ENCODE measurements around the gene GBX1.

Gene GBX1

DNA sequence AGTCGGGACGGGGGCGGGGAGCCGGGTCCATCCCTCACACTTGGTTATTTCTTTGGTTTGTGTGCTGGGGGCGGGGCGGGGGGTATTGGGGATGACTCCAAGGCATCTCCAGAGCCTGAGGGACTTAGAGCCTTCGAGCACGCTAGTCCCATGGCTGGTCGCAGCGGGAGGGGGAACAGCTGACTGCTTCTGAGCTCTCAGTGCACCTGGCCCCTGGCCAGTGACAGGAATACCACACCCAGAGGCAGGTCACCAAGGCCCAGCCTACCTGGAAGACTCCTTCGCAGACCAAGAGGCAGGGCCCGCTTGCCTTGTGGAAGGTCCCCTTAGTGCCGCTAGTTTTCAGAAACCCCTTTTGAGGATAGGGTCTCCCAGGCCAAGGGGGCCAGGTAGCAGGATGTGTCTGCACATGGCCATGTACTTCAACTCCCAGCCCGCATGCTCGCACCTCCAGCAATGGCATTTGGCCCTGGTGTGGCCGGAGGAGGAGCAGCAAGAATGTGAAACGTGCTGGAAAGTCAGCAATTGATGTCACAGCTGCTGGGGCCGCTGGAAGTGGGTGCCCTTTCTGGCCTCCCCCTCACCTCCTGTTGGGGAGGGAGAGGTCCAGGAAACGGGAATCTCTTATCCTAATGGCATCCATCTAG lies 40.9 kb downstream of the GBX1 start:
- DNase-seq (ENCODE audit: low read depth): no peak

DNA sequence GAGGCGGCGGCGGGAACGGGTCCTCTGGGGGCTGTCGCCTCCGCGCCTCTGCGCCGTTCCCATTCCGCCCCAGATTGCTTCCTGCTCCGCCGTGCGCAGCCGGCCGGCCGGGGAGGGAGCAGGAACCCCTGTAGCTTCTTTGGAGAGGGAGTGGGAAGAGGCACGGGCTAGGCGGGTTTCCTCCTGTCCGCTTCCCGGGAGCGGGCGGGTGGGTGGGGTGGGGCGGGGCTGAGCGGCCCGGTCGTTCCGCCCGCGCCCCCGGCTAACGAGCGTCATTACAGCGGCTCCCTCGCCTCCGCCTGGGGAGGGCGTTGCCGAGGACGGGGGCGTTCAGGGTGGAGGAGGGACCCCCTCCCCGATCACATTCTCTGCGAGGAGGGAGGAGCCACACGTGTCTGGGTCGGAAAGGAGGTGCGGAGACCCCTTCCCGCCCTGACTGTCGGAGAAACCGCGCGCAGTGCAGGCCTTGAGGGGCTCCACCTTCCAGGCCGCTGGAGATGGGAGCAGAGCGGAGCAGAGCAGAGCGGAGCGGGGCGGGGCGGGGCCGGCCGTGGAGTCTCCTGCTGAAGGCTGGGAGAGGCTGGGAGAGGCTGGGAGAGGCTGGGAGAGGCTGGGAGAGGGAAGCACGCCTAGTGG lies 41.5 kb downstream of the GBX1 start:
- no peak for DNase-seq (ENCODE audit: low read depth)

DNA sequence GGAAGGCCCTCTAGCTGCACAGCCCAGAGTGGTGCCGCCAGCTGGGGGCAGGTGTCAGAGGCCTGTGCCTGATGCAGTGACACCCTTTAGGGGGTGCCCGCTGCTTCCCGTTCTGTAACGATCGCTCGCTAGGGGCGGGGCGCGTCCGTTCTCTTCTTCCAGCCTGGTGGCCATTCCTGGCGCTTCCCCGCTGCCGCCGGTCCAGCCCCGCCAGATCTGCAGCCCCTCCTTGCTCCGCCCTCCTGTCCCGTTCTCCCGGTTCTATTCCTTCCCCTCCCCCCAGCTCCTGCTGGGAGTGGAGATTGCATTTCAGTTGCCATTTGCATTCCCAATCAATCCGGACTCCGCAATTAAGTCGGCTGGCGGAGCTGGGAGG lies 42.0 kb downstream of the GBX1 start:
- DNase-seq (ENCODE audit: low read depth): no peak

DNA sequence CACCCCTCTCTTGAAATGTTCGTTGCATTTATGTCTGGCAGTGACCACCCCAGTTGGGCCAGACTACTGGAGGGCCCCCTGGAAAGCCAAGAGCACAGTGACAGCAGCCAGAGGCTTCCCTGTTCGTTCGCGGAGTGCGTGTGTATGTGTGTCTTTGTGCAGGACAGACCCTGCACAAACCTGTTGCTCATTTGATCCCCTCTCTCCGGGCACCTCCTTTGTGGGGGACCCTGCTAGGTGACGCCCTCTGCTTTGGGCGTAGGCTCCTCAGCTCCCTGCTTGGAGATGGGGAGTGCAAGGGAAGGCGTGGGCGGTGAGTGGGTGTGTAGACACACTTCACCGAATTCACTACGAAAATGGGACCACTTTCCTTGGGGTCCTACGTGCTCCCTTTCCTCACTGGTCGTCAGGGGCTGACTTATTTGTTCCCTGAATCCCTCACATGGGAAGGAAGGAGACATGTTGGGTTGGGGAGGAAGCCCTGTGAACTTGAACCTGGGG lies 42.5 kb downstream of the GBX1 start:
- DNase-seq (ENCODE audit: low read depth): no peak

DNA sequence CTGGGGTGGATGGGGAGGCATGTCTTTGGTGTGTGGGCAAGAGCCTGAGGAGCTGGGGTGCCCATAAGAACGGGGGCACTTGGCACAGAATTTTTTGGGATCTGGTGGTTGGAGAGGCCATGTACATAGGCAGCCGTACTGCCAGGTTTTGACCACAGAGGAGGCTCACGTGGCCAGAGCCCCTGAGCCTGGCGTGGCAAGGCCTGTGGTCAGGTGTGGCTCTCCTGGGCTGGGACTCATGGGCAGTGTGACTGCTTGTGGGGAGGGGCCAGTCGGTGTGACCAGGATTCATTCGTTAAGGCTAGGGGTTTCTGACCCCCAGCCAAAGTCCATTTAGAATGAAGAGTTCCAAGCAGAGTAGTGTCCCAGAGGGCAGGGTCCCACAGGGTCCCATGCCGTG lies 43.0 kb downstream of the GBX1 start:
- no peak for DNase-seq (ENCODE audit: low read depth)

DNA sequence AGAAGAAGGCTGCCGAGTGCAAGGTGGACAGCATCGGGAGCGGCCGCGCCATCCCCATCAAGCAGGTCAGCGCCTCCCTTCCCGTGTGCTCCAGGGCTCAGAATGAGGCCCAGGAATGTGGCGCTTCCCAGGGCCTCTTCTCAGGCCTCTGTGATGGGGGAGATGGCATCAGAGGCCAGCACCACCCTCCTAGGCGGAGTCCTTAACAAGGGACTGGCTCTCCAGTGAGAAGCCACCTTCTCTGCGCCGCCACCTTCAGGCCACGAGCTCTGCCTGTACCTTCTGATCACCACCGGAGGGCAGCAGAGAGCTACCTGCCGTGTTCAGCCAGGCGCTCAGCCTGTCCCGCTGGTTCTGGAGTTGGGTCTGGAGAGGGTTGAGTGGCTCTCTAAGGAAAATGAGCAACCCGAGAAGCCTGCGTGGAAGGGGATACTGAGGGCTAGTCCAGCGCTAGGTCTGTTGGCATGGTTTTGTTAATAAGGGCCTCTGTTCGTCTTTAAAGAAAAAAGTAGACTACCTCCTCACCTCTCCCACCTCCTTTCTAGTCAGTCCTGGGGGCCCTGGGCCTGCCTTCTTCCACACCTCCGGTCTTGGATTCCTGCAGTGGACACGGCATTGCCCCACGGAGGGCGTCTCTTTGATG lies 43.6 kb downstream of the GBX1 start:
- DNase-seq (ENCODE audit: low read depth): peak; percentile 68

DNA sequence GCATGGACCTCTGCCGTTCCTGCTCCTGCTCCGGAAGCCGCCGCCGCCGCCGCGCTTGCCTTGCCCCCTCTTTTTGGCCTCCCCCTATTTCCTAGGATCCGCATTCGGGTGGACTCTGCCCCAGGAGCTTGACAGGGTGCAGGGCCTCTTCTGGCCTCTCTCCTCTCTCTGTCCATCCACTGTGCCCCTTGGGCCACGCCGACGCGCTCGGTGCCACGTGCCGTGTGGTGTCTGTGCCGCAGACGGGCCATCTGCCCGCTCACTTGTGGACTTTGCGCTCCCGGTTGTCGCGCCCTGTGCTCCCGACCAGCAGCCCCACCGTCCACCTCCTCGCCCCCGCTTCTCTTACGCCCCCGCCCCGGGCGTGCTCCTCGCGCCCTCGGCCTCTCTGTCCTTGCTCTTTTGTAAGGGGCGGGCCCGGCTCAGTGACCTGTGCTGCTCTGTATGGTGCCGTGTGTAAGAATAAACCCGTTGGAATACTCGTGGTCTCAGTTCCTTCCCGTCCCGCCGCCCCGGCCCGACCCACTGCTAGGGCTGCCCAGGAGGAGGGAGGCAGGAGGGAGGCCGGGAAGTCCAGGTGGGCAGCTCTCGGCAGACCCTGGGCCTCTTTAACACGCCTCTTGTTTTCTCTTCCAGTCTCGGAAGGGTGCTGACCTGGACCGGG lies 44.2 kb downstream of the GBX1 start:
- DNase-seq (ENCODE audit: low read depth): no peak

DNA sequence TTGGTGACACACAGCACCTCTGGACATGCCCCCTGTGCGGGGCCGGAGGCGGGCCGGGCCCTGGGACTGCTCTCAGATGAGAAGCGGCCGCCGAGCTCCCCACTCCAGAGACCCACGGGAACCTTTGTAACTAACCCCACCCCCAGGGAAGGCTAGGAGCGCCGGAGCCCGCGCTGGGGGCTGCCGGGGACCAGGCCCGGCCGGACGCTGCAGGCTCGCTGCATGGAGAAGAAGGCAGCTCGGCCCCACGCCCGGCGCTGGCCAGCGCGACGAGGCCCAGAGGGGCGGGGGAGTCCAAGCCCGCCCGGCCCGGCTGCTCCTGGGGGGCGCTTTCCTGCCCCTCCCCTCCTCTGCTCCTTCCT lies 44.7 kb downstream of the GBX1 start:
- no peak for DNase-seq (ENCODE audit: low read depth)

DNA sequence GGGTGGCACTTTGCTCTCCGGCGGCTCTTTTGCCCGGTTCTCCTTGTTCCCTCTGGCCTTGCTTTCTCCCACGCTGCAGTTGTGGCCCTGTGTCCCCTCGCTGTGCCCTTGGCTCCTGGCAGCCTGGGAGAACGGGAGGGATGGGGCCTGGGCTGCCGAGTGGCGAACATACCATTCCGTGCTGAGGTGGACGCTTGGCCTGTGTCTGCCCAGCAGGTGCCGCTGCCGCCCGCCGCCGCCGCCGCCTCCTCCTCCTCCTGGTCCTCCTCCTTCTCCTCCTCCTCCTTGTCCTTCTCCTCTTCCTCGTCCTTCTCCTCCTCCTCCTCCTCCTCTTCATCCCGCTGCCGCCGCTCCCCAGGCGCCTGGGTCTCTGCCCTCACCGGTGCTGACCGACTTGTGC lies 45.2 kb downstream of the GBX1 start:
- DNase-seq (ENCODE audit: low read depth): no peak

DNA sequence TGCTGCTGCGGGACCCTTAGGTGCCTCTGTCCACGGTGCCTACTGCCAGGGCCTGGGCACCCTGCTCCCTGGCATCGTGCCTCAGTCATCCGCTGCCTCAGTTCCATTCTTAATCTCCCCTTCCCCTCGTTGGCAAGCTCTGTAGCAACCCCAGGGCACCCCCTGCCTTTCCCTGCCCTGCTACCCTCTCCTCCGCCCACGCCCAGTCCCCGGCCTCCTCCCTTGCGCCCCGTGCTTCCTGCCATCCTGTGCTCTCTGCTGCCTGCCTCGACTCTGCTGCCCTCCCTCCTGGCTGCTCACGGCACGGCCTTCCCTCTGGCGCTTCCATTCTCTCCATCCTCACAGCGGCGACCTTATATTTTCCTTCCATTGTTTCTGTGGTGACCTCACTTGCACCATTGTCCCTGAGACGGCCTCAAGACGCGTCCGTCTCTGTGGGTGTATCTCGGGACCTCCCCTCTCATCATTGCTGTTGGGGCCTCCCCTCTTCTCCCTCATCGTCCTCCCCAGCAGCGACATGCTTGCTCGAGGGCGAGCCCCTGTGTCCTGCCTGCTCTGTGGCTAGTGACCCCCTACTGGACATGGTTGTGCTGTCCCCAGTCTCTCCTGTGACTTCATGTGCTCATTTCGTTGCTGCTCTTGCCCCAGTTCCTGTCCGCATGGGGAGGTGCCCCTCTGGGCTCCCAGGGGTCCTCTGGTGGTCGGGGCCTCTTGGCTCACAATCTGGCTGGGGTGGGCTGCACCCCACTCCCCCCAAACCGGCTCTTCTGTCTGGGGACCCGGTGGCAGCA lies 45.9 kb downstream of the GBX1 start:
- no peak for DNase-seq (ENCODE audit: low read depth)

DNA sequence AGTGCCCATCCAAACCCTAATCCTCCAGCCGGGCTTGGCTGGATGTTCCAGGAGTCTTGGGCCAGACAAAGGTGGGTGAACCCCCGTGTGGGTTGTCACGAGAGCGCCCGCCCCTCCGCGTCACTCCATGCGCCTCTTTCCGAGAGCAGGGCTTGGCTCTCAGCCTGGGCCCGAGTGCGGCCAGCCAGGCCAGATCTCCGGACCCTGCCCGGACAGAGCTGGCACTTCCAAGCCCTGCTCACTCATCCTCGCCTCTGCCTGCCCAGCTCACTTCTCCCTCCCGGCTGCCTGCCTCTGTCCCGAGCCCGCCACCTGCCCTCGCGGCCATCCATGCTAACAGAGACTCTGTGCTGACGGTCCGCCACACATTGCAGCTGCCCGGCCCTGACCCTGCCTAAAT lies 46.6 kb downstream of the GBX1 start:
- no peak for DNase-seq (ENCODE audit: low read depth)

DNA sequence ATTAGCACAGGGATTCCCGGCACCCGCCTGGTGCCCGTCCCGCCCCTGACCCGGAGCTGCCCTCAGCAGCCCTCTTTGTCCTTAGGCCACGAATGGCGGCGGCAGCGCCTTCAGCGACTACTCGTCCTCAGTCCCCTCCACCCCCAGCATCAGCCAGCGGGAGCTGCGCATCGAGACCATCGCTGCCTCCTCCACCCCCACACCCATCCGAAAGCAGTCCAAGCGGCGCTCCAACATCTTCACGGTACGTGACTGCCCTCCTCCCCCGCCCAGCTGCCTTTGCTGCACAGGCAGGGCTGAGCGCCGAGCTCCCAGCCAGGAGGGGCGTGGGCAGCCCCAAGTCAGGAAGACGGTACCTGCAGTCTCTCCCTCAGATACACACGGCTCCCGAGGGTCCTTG lies 47.6 kb downstream of the GBX1 start:
- DNase-seq (ENCODE audit: low read depth): no peak

DNA sequence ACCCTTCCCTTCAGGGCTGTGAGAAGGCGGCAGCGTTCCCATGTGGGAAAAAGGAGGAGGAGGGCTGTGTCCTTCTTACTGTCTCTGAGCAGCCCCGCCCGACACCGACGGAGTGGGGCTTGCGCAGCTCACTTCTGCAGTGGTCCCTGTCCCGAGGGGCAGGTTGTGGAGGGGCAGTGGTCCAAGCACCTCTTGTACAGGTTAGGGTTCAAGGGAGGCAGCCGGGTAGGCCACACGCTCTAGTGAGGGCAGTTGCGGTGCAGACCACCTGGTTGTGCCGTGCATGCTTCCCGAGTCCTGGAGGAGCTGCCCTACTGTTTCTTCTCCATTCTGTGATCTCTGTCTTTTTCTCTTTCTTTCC lies 48.5 kb downstream of the GBX1 start:
- no peak for DNase-seq (ENCODE audit: low read depth)

DNA sequence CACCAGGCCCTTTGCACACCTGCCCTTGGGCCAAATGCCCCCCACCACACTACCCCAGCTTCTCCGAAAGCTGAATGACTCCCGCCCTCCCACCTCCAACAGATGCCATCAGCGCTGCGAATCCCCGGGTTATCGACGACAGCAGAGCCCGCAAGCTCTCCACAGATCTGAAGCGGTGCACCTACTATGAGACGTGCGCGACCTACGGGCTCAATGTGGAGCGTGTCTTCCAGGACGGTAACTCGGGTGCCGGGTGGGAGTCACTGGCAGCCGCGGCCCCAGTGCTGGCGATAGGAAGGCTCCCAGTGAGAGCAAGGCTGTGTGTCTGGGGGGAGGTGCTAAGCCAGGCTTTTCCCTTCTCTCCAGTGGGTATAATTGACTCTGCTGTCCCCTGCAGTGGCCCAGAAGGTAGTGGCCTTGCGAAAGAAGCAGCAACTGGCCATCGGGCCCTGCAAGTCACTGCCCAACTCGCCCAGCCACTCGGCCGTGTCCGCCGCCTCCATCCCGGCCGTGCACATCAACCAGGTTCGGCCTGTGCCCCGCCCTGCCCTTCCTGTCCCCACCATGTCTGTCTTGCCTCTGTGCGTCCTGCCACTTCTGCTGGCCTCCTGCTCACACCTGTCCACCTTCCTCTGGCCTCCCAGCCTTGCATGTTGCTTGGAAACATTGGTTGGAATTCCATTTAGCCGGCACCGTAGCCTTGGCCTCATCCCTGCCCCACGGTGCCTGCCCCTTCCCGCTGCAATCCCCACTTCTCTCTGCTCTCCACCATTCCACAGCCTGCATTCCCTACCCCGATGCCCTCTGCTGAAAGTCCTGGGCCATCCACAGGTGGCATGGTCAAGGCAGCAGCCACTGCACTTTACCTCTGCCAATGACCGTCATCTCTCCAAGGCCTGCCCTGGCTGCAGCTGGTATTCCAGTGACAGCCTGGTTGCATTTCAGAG lies 49.1 kb downstream of the GBX1 start:
- no peak for DNase-seq (ENCODE audit: low read depth)

DNA sequence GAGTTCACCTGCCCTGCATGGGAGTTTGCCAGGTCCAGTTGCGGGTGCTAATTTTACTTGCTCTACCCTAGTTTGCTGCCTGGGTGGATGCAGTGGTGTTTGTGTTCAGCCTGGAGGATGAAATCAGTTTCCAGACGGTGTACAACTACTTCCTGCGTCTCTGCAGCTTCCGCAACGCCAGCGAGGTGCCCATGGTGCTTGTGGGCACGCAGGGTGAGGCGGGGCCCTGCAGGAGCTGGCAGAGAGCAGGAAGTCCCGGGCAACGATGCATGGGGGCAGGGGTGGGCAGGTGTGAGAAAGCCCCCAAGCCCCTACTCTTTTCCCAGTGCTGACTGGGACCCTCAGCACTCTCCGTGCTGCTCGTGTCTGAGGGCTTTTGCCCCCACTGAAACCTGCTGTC lies 49.9 kb downstream of the GBX1 start:
- peak; percentile 35 for DNase-seq (ENCODE audit: low read depth)

DNA sequence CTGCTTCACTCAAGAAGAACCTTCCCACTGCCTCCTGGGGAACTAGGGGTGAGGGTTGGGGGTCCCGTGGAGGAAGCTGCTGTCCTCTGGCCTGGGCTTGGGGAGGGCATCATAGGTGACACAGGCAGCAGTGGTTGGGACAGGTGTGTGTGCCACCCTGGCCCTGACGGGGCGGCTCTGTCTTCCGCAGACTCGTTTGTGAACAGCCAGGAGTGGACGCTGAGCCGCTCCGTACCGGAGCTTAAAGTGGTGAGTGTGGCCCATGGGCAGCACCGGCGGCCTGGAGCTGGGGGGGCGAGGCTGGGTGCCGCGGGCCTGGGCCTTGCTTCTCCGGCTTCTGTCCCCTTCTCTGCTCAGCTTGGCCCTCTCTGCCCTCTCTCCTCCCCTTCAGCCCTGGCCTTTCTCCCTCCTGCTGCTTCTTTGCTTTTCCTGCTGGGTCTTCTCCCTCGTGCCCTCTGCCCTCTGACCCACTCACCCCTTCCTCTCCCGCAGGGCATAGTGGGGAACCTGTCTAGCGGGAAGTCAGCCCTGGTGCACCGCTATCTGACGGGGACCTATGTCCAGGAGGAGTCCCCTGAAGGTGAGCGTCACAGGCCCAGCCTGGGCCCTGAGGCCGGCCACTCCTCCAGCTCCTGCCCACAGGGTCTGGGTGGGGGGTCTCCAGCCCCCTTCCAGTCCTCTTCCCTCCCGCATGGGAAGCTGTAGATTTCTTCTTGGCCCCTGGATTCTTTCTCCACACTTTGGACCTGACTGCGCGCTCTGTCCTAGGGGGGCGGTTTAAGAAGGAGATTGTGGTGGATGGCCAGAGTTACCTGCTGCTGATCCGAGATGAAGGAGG lies 50.7 kb downstream of the GBX1 start:
- DNase-seq (ENCODE audit: low read depth): no peak

DNA sequence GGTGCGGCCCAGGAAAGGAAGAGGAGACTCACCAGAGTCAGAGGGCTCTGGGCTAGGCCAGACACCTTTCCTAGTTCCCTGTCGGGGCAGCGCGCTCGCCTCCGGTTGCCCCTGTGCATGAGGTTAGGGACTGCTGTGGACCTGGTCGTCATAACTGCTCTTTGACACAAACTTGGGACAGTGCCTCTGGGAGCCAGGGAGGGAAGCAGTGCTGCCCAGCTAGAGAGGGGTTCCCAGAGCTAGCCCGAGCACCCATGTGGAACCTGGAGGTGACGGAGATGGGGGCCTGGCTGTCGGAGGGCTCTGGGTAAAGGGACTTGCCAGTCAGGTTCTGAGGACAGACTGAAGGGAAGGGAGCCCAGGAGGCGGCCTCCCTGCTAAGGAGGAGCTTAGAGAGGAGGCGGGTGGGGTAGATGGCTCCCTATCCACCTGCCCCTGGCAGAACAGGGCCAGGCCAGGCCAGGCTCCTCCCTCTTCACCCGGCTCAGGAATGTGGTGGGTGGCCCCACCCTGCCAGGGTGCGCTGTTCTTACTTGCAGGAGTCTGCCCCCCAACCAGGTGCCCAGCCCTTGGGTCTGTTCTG lies 51.6 kb downstream of the GBX1 start:
- no peak for DNase-seq (ENCODE audit: low read depth)

DNA sequence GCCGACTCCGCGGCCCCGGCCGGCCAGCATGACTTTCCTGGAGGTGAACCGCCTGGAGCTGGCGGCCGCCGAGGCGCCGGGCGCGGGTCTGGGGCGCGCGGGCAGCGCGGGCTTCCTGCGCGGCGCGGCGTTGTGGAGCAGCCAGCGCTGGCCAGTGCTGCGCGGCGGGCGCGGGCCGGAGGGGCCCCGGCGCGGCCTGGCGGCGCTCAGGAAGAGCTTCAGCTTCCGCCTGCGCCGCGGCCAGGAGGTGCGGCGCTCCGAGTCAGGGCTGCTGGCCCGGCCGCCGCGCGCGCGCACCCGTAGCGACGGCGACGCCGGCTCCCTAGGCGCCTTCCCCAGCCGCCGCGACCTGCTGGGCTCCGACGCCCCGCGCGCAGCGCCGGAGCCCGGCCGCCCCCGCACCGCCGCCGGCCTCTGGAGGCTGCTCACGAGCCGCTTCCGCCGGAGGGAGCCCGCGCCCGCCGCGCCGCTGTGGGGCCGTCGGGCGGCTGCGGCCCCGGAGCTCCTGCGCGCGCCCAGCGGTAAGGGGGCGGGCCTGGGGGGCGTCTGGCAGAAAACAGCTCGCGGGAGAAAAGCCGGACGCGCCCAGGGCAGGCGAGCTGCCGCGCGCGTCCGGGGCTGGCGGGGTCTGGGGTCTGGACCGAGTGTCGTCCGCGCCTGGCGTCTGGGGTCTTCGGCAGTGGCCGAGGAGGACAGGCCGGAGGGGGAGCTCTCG lies 52.2 kb downstream of the GBX1 start:
- DNase-seq (ENCODE audit: low read depth): no peak
